Fibroblast of lung (primary cell): ENCODE results near the gene RMND5B.

Experiments used
- CTCF ChIP-seq, 2 donors: IDR thresholded peaks in 1 of 2; conservative IDR thresholded peaks in 1 of 2; 1 replicate in 1 of 2; 2 replicates in 1 of 2; pipeline ENCODE4 v1.5.1; 2011 to 2012; ENCODE audit warnings: low read length in 2 of 2, control low read depth in 1 of 2, inconsistent platforms in 1 of 2, low read depth in 1 of 2, mild to moderate bottlenecking in 1 of 2
- EZH2 ChIP-seq: IDR thresholded peaks from 2 replicates; pipeline ENCODE4 v1.5.1; 2012; ENCODE audit warnings: low read length, control low read depth, mild to moderate bottlenecking; ENCODE audit errors: missing control alignments

- TF ChIP-seq CTCF (conservative IDR thresholded peaks at IDR 0.05 in 1 of 2, IDR thresholded peaks at IDR 0.05 in 1 of 2; ENCODE audit: low read depth in 1 of 2, low read length in 2 of 2), result no peak
- TF ChIP-seq EZH2, result no peak
Measured at GRCh38 chr5:178137991-178138390, 7.2 kb downstream of the RMND5B start.
